Erythroblast (primary cell): ENCODE results near the gene SAP30.

Experiments used
- GATA1 ChIP-seq: IDR thresholded peaks from 2 replicates; pipeline ENCODE4 v1.6.1; 2011; ENCODE audit warnings: low read depth, mild to moderate bottlenecking, control low read depth, low read length, moderate library complexity
- POLR2A ChIP-seq: IDR thresholded peaks from 2 replicates; pipeline ENCODE4 v1.6.1; 2011; ENCODE audit warnings: mild to moderate bottlenecking, low read length

DNA sequence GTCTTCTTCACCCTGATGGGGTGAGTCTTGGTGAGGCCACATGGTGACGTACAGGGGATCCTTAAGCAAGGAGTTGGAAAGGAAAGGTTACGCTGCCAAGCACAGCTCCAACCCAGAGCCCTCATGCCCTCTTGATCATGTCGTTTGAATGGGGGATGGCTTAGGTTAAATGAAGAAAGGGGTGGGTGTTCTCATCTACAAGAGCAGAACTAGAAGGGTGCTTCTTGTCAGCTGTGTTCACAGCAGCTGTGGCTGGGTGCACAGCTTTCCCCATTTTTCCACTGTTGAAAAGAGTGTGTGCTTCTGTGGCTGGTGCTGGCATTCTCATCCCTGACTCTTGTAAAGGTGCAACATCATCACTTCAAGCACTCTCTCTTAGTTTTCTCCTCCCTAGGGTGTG lies 43.7 kb downstream of the SAP30 start:
- TF ChIP-seq POLR2A (no peak), GATA1 (no peak)
